ENCODE data around the gene KRTAP19-8. TPM values are rescaled to one million over a fixed set of nuclear protein-coding genes. Genes with fewer than 3 reads are reported as not detected.

KRTAP19-8 gene
- polyA plus RNA-seq, 1 of the 3 experiments (the other 2 are of a cell fraction): not detected

GRCh38 chr21:31045841-31046240 is 7.6 kb upstream of the KRTAP19-8 start (continued):
- TF ChIP-seq PBX3 (IDR thresholded peaks at IDR 0.05): no peak
- no peak for TF ChIP-seq RAD21 (IDR thresholded peaks at IDR 0.05; ENCODE audit: low read length)
- TF ChIP-seq TCF12 (IDR thresholded peaks at IDR 0.05): no peak
- no peak for TF ChIP-seq FOXJ3 (CRISPR knock-in tag; IDR thresholded peaks at IDR 0.05)
- TF ChIP-seq JUND (IDR thresholded peaks at IDR 0.05): no peak

GRCh38 chr21:31043471-31043870 is 5.2 kb upstream of the KRTAP19-8 start:
- H2AFZ ChIP-seq (ENCODE audit: low read depth): no peak overlapping the region
- ChIA-PET POLR2A (no interaction called here), CTCF (interaction anchor here (1.4 kb wide), 1 partner anchor 12 kb away, joined by 4 read pairs; no protein-coding TSS in a partner anchor)
- no peak overlapping the region for H3K4me2 ChIP-seq
- H3K36me3 ChIP-seq (replicated peaks in 1 of 2; ENCODE audit: control insufficient read depth in 1 of 2, insufficient read depth in 2 of 2, low read length in 1 of 2): no peaks in the 10 kb centered on the region
- DNase-seq: no peak
- H3K79me2 ChIP-seq (ENCODE audit: insufficient read depth): no peaks in the 10 kb centered on the region
- H4K20me1 ChIP-seq (ENCODE audit: insufficient read depth): no peaks in the 10 kb centered on the region
- no peak overlapping the region for H3K9ac ChIP-seq
- H3K27ac ChIP-seq (ENCODE audit: low read depth in 2 of 2, low read length in 1 of 2): no peak overlapping the region
- no peak for TF ChIP-seq REST (IDR thresholded peaks at IDR 0.05; ENCODE audit: low read depth, low read length)
- TF ChIP-seq RFX5 (IDR thresholded peaks at IDR 0.05; ENCODE audit: low read length): no peak
- TF ChIP-seq NFIC (IDR thresholded peaks at IDR 0.05; ENCODE audit: borderline replicate concordance): no peak
- no peak for TF ChIP-seq CTCF (IDR thresholded peaks at IDR 0.05)
- TF ChIP-seq CHD2 (IDR thresholded peaks at IDR 0.05; ENCODE audit: low read length, partially characterized antibody): no peak
- no peak for TF ChIP-seq IRF3 (IDR thresholded peaks at IDR 0.05; ENCODE audit: low read depth, low read length)
- TF ChIP-seq MAX (IDR thresholded peaks at IDR 0.05; ENCODE audit: low read depth): no peak
- no peak for TF ChIP-seq ZBTB33 (IDR thresholded peaks at IDR 0.05; ENCODE audit: borderline replicate concordance, low read depth)
- no peak for TF ChIP-seq MXI1 (IDR thresholded peaks at IDR 0.05; ENCODE audit: low read depth, low read length)
- TF ChIP-seq TCF12 (IDR thresholded peaks at IDR 0.05): no peak
- no peak for TF ChIP-seq RCOR1 (IDR thresholded peaks at IDR 0.05; ENCODE audit: low read length)
- no peak for TF ChIP-seq RXRA (IDR thresholded peaks at IDR 0.05; ENCODE audit: borderline replicate concordance, low read depth)
- TF ChIP-seq USF1 (IDR thresholded peaks at IDR 0.05; ENCODE audit: borderline replicate concordance, low read depth): no peak
- no peak for TF ChIP-seq EP300 (IDR thresholded peaks at IDR 0.05; ENCODE audit: borderline replicate concordance in 1 of 2, low read depth in 1 of 2, low read length in 1 of 2)
- no peak for TF ChIP-seq FOXM1 (IDR thresholded peaks at IDR 0.05; ENCODE audit: low read depth)
- no peak for TF ChIP-seq GABPA (IDR thresholded peaks at IDR 0.05; ENCODE audit: low read depth)
- no peaks in the 10 kb centered on the region for H3F3A ChIP-seq (replicated peaks; ENCODE audit: insufficient read depth)
- H3K9me3 ChIP-seq: no peaks in the 10 kb centered on the region
- H3K4me1 ChIP-seq (ENCODE audit: control insufficient read depth in 1 of 2, insufficient read depth in 2 of 2, low read depth in 1 of 2, low read length in 1 of 2): no peaks in the 10 kb centered on the region
- H3K4me3 ChIP-seq (ENCODE audit: low read depth in 2 of 2, low read length in 1 of 2): no peak overlapping the region
- WGBS (ENCODE audit: low lambda C conversion rate): 0% methylated on average over 5 of the region's 5 CpGs
- no peaks in the 10 kb centered on the region; the same call in 1 of the 2 replicates for H3K27me3 ChIP-seq (ENCODE audit: insufficient read depth)
- no peaks in the 10 kb centered on the region for H3K9me2 ChIP-seq

Measured in SK-N-SH (cell line).